MM.1S (cell line): ENCODE results near the gene BMP4.

Experiments
- DNase-seq: peaks from one replicate; pipeline ENCODE4 v3.0.0-alpha.2; 2015
- H2AFZ ChIP-seq: fragments of 300-600 bp; sonication (generic); 2 replicates; pipeline ENCODE4 v1.6.0; 2016; ENCODE audit warnings: antibody characterized with exemption, low read length
- H3F3A ChIP-seq: fragments of 300-600 bp; sonication (generic); 2 replicates; pipeline ENCODE4 v1.6.1; 2016; ENCODE audit warnings: mild to moderate bottlenecking, antibody characterized with exemption, low read length, moderate library complexity, mixed read lengths; ENCODE audit not compliant: insufficient read depth
- H3K27ac ChIP-seq: fragments of 300-600 bp; sonication (generic); 2 replicates; pipeline ENCODE4 v1.5.1; 2016; ENCODE audit warnings: mild to moderate bottlenecking, low read length
- H3K27me3 ChIP-seq: fragments of 300-600 bp; sonication (generic); replicated peaks from 2 replicates; pipeline ENCODE4 v1.6.0; 2016; ENCODE audit warnings: low read length; ENCODE audit not compliant: insufficient read depth
- H3K36me3 ChIP-seq: fragments of 300-600 bp; sonication (generic); replicated peaks from 2 replicates; pipeline ENCODE4 v1.6.1; 2016; ENCODE audit warnings: mild to moderate bottlenecking, low read length, mixed read lengths; ENCODE audit not compliant: insufficient read depth
- H3K4me1 ChIP-seq: fragments of 300-600 bp; sonication (generic); 2 replicates; pipeline ENCODE4 v1.6.1; 2016; ENCODE audit warnings: low read length, mixed read lengths
- H3K4me2 ChIP-seq: fragments of 300-600 bp; sonication (generic); 2 replicates; pipeline ENCODE4 v1.6.0; 2016; ENCODE audit warnings: low read depth, low read length
- H3K4me3 ChIP-seq: fragments of 300-600 bp; sonication (generic); 2 replicates; pipeline ENCODE4 v1.5.1; 2016; ENCODE audit warnings: low read length, mixed read lengths
- H3K79me2 ChIP-seq: fragments of 300-600 bp; sonication (generic); 2 replicates; pipeline ENCODE4 v1.6.1; 2016; ENCODE audit warnings: mixed run types, low read length, mixed read lengths
- H3K9ac ChIP-seq: fragments of 300-600 bp; sonication (generic); 2 replicates; pipeline ENCODE4 v1.6.1; 2016; ENCODE audit warnings: low read length, mixed read lengths
- H3K9me2 ChIP-seq: fragments of 300-600 bp; sonication (generic); replicated peaks from 2 replicates; pipeline ENCODE4 v1.6.1; 2016; ENCODE audit warnings: mild to moderate bottlenecking, low read length, mixed read lengths; ENCODE audit not compliant: insufficient read depth
- H3K9me3 ChIP-seq: fragments of 300-600 bp; sonication (generic); replicated peaks from 2 replicates; pipeline ENCODE4 v1.6.1; 2016; ENCODE audit warnings: mild to moderate bottlenecking, low read length, mixed read lengths; ENCODE audit not compliant: insufficient read depth
- H4K20me1 ChIP-seq: fragments of 300-600 bp; sonication (generic); 2 replicates; pipeline ENCODE4 v1.6.1; 2016; ENCODE audit warnings: mild to moderate bottlenecking, low read length, moderate library complexity, mixed read lengths; ENCODE audit not compliant: insufficient read depth
- CTCF ChIP-seq: fragments of 300-600 bp; sonication (generic); IDR thresholded peaks from 2 replicates; pipeline ENCODE4 v1.5.1; 2016; ENCODE audit warnings: antibody characterized with exemption, low read length, mixed read lengths
- EZH2 ChIP-seq: fragments of 300-600 bp; sonication (generic); optimal IDR thresholded peaks from 2 replicates; pipeline ENCODE3; 2017; ENCODE audit warnings: low read depth, mild to moderate bottlenecking, antibody characterized with exemption, low read length, mixed read lengths
- EZH2phosphoT487 ChIP-seq: fragments of 300-600 bp; sonication (generic); IDR thresholded peaks from 2 replicates; pipeline ENCODE4 v1.6.1; 2018; ENCODE audit warnings: antibody characterized with exemption, low read length

Gene BMP4

GRCh38 chr14:53912021-53912420, 44.6 kb downstream of the BMP4 start:
- DNase-seq = no peak
- Histone ChIP-seq H2AFZ (no peak overlapping the region), H3K36me3 (no peaks in the 10 kb centered on the region), H3K9ac (no peak overlapping the region), H3K4me1 (no peaks in the 10 kb centered on the region), H3K27ac (no peak overlapping the region), H3F3A (no peaks in the 10 kb centered on the region), H3K4me2 (no peak overlapping the region), H3K27me3 (no peaks in the 10 kb centered on the region), H3K79me2 (no peaks in the 10 kb centered on the region), H3K9me3 (no peaks in the 10 kb centered on the region), H3K4me3 (no peak overlapping the region), H3K9me2 (no peaks in the 10 kb centered on the region), H4K20me1 (no peaks in the 10 kb centered on the region)
- TF ChIP-seq EZH2 (no peak), EZH2phosphoT487 (no peak), CTCF (no peak)

GRCh38 chr14:53908416-53908815, 48.2 kb downstream of the BMP4 start:
- H3K27me3 ChIP-seq = no peaks in the 10 kb centered on the region
- no peak overlapping the region for H3K9ac ChIP-seq
- H3K36me3 ChIP-seq = no peaks in the 10 kb centered on the region
- no peak overlapping the region for H3K27ac ChIP-seq
- H3K4me3 ChIP-seq = no peak overlapping the region
- no peak for TF ChIP-seq EZH2
- no peak for TF ChIP-seq CTCF
- no peak for TF ChIP-seq EZH2phosphoT487
- no peaks in the 10 kb centered on the region for H3K79me2 ChIP-seq
- no peak overlapping the region for H3K4me2 ChIP-seq
- no peak for DNase-seq
- H2AFZ ChIP-seq = no peak overlapping the region
- no peaks in the 10 kb centered on the region for H3K9me3 ChIP-seq
- H3F3A ChIP-seq = no peaks in the 10 kb centered on the region
- H4K20me1 ChIP-seq = no peaks in the 10 kb centered on the region
- H3K4me1 ChIP-seq = no peaks in the 10 kb centered on the region
- H3K9me2 ChIP-seq = no peaks in the 10 kb centered on the region

- no peaks in the 10 kb centered on the region for H3K36me3 ChIP-seq
- H2AFZ ChIP-seq = no peak overlapping the region
- H3K9me3 ChIP-seq = no peaks in the 10 kb centered on the region
- no peaks in the 10 kb centered on the region for H3K4me1 ChIP-seq
- H3K9ac ChIP-seq = no peak overlapping the region
- no peak for DNase-seq
- H3F3A ChIP-seq = no peaks in the 10 kb centered on the region
- H4K20me1 ChIP-seq = no peaks in the 10 kb centered on the region
- H3K27ac ChIP-seq = no peak overlapping the region
- no peaks in the 10 kb centered on the region for H3K79me2 ChIP-seq
- H3K27me3 ChIP-seq = no peaks in the 10 kb centered on the region
- no peaks in the 10 kb centered on the region for H3K9me2 ChIP-seq
- no peak overlapping the region for H3K4me3 ChIP-seq
- TF ChIP-seq CTCF (no peak), EZH2phosphoT487 (no peak), EZH2 (no peak)
- no peak overlapping the region for H3K4me2 ChIP-seq
Measured at GRCh38 chr14:53902307-53902706, 54.3 kb downstream of the BMP4 start.
